Natural killer cell (primary cell): ENCODE results near the gene FOXD3. TPM values are rescaled to one million over a fixed set of nuclear protein-coding genes. Genes with fewer than 3 reads are reported as not detected.

ENCODE experiments used
- ATAC-seq, 3 donors: fragments of 150-1000 bp in 2 of 3; fragments of 200-7000 bp in 1 of 3; cut with Tn5 transposase; 1 replicate in 1 of 3; 2 replicates in 2 of 3; pipeline ENCODE4 v1.10.0; 2021; ENCODE audit warnings: mild to moderate bottlenecking in 2 of 3, moderate library complexity in 2 of 3
- DNase-seq, 2 donors: peaks; one replicate each; pipeline versions ENCODE4 v3.0.0 to v3.0.0-alpha.2; 2013 to 2021; ENCODE audit warnings: mixed read lengths in 1 of 2
- H3K27ac ChIP-seq: one replicate; pipeline ENCODE4 v1.5.1; 2013; ENCODE audit warnings: mild to moderate bottlenecking, low read length
- H3K27me3 ChIP-seq: one replicate; pipeline ENCODE4 v1.6.1; 2013; ENCODE audit warnings: low read length; ENCODE audit not compliant: control insufficient read depth, insufficient read depth
- H3K36me3 ChIP-seq: one replicate; pipeline ENCODE4 v1.6.1; 2013; ENCODE audit warnings: low read length; ENCODE audit not compliant: control insufficient read depth, insufficient read depth
- H3K4me1 ChIP-seq: one replicate; pipeline ENCODE4 v1.6.1; 2013; ENCODE audit warnings: low read length; ENCODE audit not compliant: control insufficient read depth, insufficient read depth
- H3K4me3 ChIP-seq: one replicate; pipeline ENCODE4 v1.5.1; 2013; ENCODE audit warnings: low read length
- H3K9me3 ChIP-seq: one replicate; pipeline ENCODE4 v1.6.1; 2013; ENCODE audit warnings: low read length; ENCODE audit not compliant: control insufficient read depth, insufficient read depth
- H3K27ac Mint-ChIP-seq, 2 donors: one replicate each; pipeline ENCODE4 v1.8.0; 2022; ENCODE audit warnings: mild to moderate bottlenecking in 2 of 2, mixed read lengths in 2 of 2, moderate library complexity in 1 of 2
- H3K27me3 Mint-ChIP-seq, 2 donors: one replicate each; pipeline ENCODE4 v1.8.0; 2022; ENCODE audit warnings: low read depth in 2 of 2, mixed read lengths in 2 of 2
- H3K36me3 Mint-ChIP-seq: one replicate; pipeline ENCODE4 v1.8.0; 2022; ENCODE audit warnings: mixed read lengths
- H3K4me1 Mint-ChIP-seq, 2 donors: one replicate each; pipeline ENCODE4 v1.8.0; 2022; ENCODE audit warnings: mixed read lengths in 2 of 2
- H3K4me3 Mint-ChIP-seq: one replicate; pipeline ENCODE4 v1.8.0; 2022; ENCODE audit warnings: mild to moderate bottlenecking, moderate library complexity, mixed read lengths
- H3K9me3 Mint-ChIP-seq, 2 donors: one replicate each; pipeline ENCODE4 v1.8.0; 2022; ENCODE audit warnings: mixed read lengths in 2 of 2
- WGBS: methylation state at CpG from one replicate; pipeline ENCODE4 v1.1.7; 2013; ENCODE audit warnings: missing lambda C conversion rate; ENCODE audit not compliant: insufficient coverage; 5-methylcytosine and 5-hydroxymethylcytosine counted together
- intact Hi-C: fragments of 100-400 bp; cut with micrococcal nuclease; formaldehyde crosslinking; loops from one replicate; pipeline ENCODE4 v1.14.2; 2022
- total RNA-seq, 4 donors: library from RNA; stranded (reverse); fragments of 120-200 nt in 1 of 4; gene quantifications; one replicate each; pipeline versions ENCODE4 v1.2.3 to v1.2.4, GENCODE V29; 2013 to 2022
- TF ChIP-seq, protein P1 (sequence below): fragments of 200-600 bp; IDR thresholded peaks from one replicate; pipeline ENCODE4 v1.8.0; 2022; ENCODE audit warnings: antibody characterized with exemption

FOXD3 gene
- total RNA-seq, result not detected
- not detected for total RNA-seq (2013)

DNA sequence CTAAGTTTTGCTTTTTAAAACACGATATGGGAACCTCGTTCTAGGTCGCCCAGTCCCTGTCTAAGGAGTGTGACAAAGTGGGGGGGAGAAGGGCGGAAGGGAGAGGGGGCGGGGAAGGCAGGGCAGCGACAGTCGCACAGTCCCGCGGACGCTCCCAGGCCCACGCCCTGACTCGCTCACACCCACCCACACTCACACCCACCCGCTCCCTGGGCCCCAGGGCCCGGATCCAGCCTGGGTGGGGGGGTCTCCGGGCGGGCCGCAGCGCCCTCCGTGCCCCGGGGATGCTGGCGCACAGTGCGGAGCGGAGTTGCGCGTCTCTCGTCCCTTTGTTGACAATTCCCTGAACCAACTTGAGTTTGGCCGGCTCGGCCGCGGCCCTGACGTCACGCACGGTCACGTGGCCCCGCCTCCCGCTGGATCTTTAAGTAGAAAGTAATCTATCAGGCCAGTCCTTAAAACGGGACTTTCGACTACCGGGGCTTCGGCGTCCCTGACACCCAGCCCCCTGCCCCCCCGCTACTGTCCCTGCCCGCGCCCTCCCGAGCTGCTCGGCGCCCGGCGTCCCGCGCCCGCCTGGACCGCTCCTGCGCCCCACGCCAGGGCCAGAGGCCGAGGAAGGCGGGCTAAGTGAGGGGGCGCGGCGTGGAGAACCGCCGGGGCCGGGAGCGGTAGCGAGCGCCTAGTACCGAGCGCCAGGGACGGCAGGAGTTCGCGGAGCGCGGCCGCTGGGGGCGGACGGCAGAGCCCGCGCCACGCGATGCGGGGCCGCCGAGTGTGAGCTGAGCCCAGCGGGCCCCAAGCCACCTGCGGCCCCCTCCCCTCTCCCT, at the start of gene FOXD3:
Gene FOXD3 (plus strand): TSS at position 454 of the 830 bp plus-strand sequence. CDS start 492 bp downstream, outside the sequence.
- H3K27ac ChIP-seq, result no peak within 1 kb of the TSS
- Mint-ChIP-seq H3K27me3 (peaks cover 66 to 71% of the 10 kb centered on the region in 2 donors), H3K9me3 (peaks cover 3 to 4% of the 10 kb centered on the region in 2 donors), H3K4me1 (peaks cover 32 to 39% of the 10 kb centered on the region in 2 donors), H3K27ac (peak within 1 kb of the TSS; percentile 54 to 82), H3K36me3 (peaks cover 21% of the 10 kb centered on the region), H3K4me3 (peak within 1 kb of the TSS; percentile 89)
- 4% methylated on average over 83 of the region's 85 CpGs for WGBS
- peaks cover 80% of the 10 kb centered on the region for H3K27me3 ChIP-seq
- peak; percentile 36 to 45 (median 37) for ATAC-seq
- peak; percentile 42 to 47 for DNase-seq
- peak within 1 kb of the TSS; percentile 39 for H3K4me3 ChIP-seq
- no peaks in the 10 kb centered on the region for H3K36me3 ChIP-seq
- intact Hi-C loops, result no loop called here
- H3K4me1 ChIP-seq, result peaks cover 48% of the 10 kb centered on the region
- TF ChIP-seq, protein P1, sequence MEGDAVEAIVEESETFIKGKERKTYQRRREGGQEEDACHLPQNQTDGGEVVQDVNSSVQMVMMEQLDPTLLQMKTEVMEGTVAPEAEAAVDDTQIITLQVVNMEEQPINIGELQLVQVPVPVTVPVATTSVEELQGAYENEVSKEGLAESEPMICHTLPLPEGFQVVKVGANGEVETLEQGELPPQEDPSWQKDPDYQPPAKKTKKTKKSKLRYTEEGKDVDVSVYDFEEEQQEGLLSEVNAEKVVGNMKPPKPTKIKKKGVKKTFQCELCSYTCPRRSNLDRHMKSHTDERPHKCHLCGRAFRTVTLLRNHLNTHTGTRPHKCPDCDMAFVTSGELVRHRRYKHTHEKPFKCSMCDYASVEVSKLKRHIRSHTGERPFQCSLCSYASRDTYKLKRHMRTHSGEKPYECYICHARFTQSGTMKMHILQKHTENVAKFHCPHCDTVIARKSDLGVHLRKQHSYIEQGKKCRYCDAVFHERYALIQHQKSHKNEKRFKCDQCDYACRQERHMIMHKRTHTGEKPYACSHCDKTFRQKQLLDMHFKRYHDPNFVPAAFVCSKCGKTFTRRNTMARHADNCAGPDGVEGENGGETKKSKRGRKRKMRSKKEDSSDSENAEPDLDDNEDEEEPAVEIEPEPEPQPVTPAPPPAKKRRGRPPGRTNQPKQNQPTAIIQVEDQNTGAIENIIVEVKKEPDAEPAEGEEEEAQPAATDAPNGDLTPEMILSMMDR, result no peak
- H3K9me3 ChIP-seq, result peaks cover 48% of the 10 kb centered on the region

DNA sequence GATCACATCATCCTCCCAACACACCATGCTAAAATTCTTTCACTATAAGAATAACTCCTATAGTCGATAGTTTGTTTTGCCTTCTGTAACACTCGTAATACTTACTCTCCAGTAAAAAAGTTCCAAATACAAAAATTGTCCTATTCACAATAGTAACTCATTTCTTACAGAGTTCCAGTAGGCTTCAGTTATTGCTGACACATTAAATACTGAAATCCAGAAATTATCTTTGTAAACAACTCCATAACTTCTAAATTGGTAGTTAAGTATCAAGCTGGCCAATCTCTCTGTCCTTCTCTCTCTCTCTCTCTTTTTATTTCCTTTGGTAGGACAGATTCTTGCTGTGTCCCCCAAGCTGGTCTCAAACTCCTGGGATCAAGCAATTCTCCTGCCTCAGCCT, 49.6 kb upstream of the FOXD3 start:
- H3K27ac ChIP-seq, result no peak overlapping the region
- intact Hi-C loops, result no loop called here
- no peak overlapping the region for H3K27ac Mint-ChIP-seq
- H3K9me3 ChIP-seq, result no peaks in the 10 kb centered on the region
- H3K27me3 Mint-ChIP-seq, result peaks cover 4 to 25% of the 10 kb centered on the region in 2 donors
- WGBS, result 78% methylated on average over 2 of the region's 2 CpGs
- H3K4me3 Mint-ChIP-seq, result no peak overlapping the region
- TF ChIP-seq, protein P1, result no peak
- no peaks in the 10 kb centered on the region for H3K4me1 ChIP-seq
- no peaks in the 10 kb centered on the region for H3K36me3 ChIP-seq
- ATAC-seq, result no peak
- no peaks in the 10 kb centered on the region for H3K36me3 Mint-ChIP-seq
- no peak overlapping the region for H3K4me3 ChIP-seq
- no peaks in the 10 kb centered on the region for H3K9me3 Mint-ChIP-seq
- no peaks in the 10 kb centered on the region for H3K4me1 Mint-ChIP-seq
- H3K27me3 ChIP-seq, result no peaks in the 10 kb centered on the region
- no peak for DNase-seq

DNA sequence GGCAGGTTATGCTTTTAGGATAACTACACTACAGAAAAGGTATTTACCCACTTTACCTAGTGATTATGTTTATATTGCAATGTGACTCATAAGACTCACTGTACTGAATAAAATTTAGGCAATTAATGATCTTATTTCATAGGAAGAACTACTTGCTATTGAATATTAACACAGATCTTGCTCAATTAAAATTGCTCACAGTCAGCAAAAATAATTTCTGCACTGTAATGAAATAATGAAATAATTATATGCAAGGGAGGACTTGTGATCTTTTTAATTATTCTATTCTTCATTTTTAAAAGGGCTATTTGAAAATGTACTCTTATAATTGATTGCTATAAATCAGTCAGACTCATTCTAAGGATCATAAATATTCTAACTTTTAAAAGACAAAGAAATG, 48.0 kb upstream of the FOXD3 start:
- no peaks in the 10 kb centered on the region for H3K4me1 Mint-ChIP-seq
- no peaks in the 10 kb centered on the region for H3K36me3 Mint-ChIP-seq
- no peak for DNase-seq
- Histone ChIP-seq H3K4me3 (no peak overlapping the region), H3K36me3 (no peaks in the 10 kb centered on the region), H3K27ac (no peak overlapping the region), H3K9me3 (no peaks in the 10 kb centered on the region), H3K4me1 (no peaks in the 10 kb centered on the region), H3K27me3 (no peaks in the 10 kb centered on the region)
- H3K27ac Mint-ChIP-seq, result no peak overlapping the region
- H3K4me3 Mint-ChIP-seq, result no peak overlapping the region
- TF ChIP-seq, protein P1, result no peak
- ATAC-seq, result no peak
- no peaks in the 10 kb centered on the region for H3K9me3 Mint-ChIP-seq
- intact Hi-C loops, result no loop called here
- H3K27me3 Mint-ChIP-seq, result peaks cover 0 to 23% of the 10 kb centered on the region in 2 donors

DNA sequence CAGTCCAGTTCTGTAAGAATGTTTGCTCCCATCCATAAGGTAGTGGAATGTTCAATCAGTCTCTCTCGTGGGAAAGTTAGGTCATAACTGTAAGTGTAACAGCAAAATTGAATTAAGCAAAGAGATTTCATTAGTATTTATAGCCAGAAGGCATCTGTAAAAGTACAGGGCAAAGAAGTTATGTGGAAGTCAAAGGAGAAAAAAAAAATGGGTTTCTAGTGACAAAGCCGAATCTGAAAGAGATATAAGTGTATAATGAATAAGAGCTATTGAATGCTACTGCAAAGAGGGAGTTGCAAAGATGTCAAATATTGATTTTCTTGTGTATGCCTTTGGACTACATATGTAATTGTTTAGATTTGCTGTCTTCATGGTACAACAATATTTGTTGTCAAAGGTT, 47.4 kb upstream of the FOXD3 start:
- Mint-ChIP-seq H3K4me1 (no peaks in the 10 kb centered on the region), H3K4me3 (no peak overlapping the region), H3K27ac (no peak overlapping the region), H3K27me3 (peaks cover 0 to 19% of the 10 kb centered on the region in 2 donors), H3K36me3 (no peaks in the 10 kb centered on the region), H3K9me3 (no peaks in the 10 kb centered on the region)
- no peaks in the 10 kb centered on the region for H3K36me3 ChIP-seq
- intact Hi-C loops, result no loop called here
- no peak overlapping the region for H3K4me3 ChIP-seq
- no peak overlapping the region for H3K27ac ChIP-seq
- no peaks in the 10 kb centered on the region for H3K9me3 ChIP-seq
- ATAC-seq, result no peak
- no peak for DNase-seq
- H3K4me1 ChIP-seq, result no peaks in the 10 kb centered on the region
- WGBS, result 93% methylated on average over 2 of the region's 2 CpGs
- H3K27me3 ChIP-seq, result no peaks in the 10 kb centered on the region
- TF ChIP-seq, protein P1, result no peak
